GM12878 (cell line): Measurements from ENCODE around the gene GKN2. TPM values are rescaled to one million over a fixed set of nuclear protein-coding genes. Genes with fewer than 3 reads are reported as not detected.

Source experiments
- ATAC-seq: fragments of 200-7000 bp; cut with Tn5 transposase; 3 replicates; pipeline ENCODE4 v1.9.1; 2020; ENCODE audit warnings: mild to moderate bottlenecking, moderate library complexity
- BruUV-seq: library from RNA; stranded (reverse); fragments of 400-500 nt; replicated peaks from 2 replicates; lab custom pipeline; 2021; lab: Mats Ljungman, UMichigan
- CTCF ChIA-PET: fragments of 300-600 bp; sonication (Branson Sonifier 250); formaldehyde crosslinking; extraction: SDS; loops from one replicate; lab custom pipeline; 2021; ENCODE audit warnings: inconsistent platforms; lab: Yijun Ruan, JAX
- POLR2A ChIA-PET: fragments of 350-600 bp; formaldehyde crosslinking; extraction: SDS; loops from one replicate; lab custom pipeline; 2021; ENCODE audit warnings: inconsistent platforms; lab: Charles Lee
- RAD21 ChIA-PET: fragments of 300-600 bp; sonication (Branson Sonifier 250); formaldehyde crosslinking; loops from one replicate; lab custom pipeline; 2023; ENCODE audit warnings: antibody characterized with exemption; ENCODE audit not compliant: unreplicated experiment; lab: Charles Lee
- SMC1A ChIA-PET: fragments of 300-600 bp; sonication (Branson Sonifier 250); formaldehyde crosslinking; loops from one replicate; lab custom pipeline; 2023; ENCODE audit not compliant: unreplicated experiment, uncharacterized antibody; lab: Charles Lee
- DNase-seq: peaks from one replicate; pipeline ENCODE4 v3.0.0-alpha.2; 2011; ENCODE audit warnings: low read depth, low spot score
- FAIRE-seq: peaks from 3 replicates; lab custom pipeline; 2011; peaks lifted over from hg19 to GRCh38; lab: Jason Lieb, UNC
- H2AFZ ChIP-seq: 2 replicates; pipeline ENCODE4 v1.6.0; 2011; ENCODE audit warnings: low read depth, low read length, control low read depth; ENCODE audit not compliant: control insufficient read depth
- H3K27ac ChIP-seq: 2 replicates; pipeline ENCODE4 v1.5.1; 2011; ENCODE audit warnings: control low read depth; ENCODE audit not compliant: control insufficient read depth, insufficient read depth
- H3K27me3 ChIP-seq, 2 experiments: replicated peaks in 1 of 2; 2 replicates each; pipeline versions ENCODE4 v1.6.0 to v1.6.1; 2011; ENCODE audit warnings: low read length in 1 of 2; ENCODE audit not compliant: control insufficient read depth in 2 of 2, insufficient read depth in 2 of 2
- H3K36me3 ChIP-seq, 2 experiments: 2 replicates each; pipeline ENCODE4 v1.5.1; 2011; ENCODE audit warnings: low read length in 1 of 2; ENCODE audit not compliant: control insufficient read depth in 2 of 2, insufficient read depth in 2 of 2
- H3K4me1 ChIP-seq: 2 replicates; pipeline ENCODE4 v1.6.1; 2011; ENCODE audit warnings: mild to moderate bottlenecking, low read length, moderate library complexity, mixed read lengths; ENCODE audit not compliant: control insufficient read depth, insufficient read depth
- H3K4me2 ChIP-seq: 2 replicates; pipeline ENCODE4 v1.6.0; 2011; ENCODE audit warnings: control low read depth; ENCODE audit not compliant: control insufficient read depth, insufficient read depth
- H3K4me3 ChIP-seq: fragments of 200-600 bp; sonication (generic); 2 replicates; pipeline ENCODE4 v1.5.1; 2016
- H3K79me2 ChIP-seq: 2 replicates; pipeline ENCODE4 v1.6.0; 2011; ENCODE audit warnings: low read length; ENCODE audit not compliant: control insufficient read depth, insufficient read depth
- H3K9ac ChIP-seq: 2 replicates; pipeline ENCODE4 v1.8.0; 2011; ENCODE audit warnings: low read length, control low read depth, mixed read lengths; ENCODE audit not compliant: control insufficient read depth, insufficient read depth
- H3K9me3 ChIP-seq: replicated peaks from 3 replicates; pipeline ENCODE4 v1.5.1; 2011; ENCODE audit warnings: mild to moderate bottlenecking, low read length; ENCODE audit not compliant: control insufficient read depth, insufficient read depth
- H4K20me1 ChIP-seq: 2 replicates; pipeline ENCODE4 v1.6.0; 2011; ENCODE audit not compliant: control insufficient read depth, insufficient read depth
- CEBPB ChIP-seq, 2 experiments: fragments of 150-350 bp in 1 of 2; IDR thresholded peaks; 2 replicates each; pipeline ENCODE4 v1.6.1; 2012 to 2014; ENCODE audit warnings: low read depth in 2 of 2, low read length in 2 of 2, borderline replicate concordance in 1 of 2, inconsistent platforms in 1 of 2
- EP300 ChIP-seq, 2 experiments: fragments of 150-350 bp in 1 of 2; IDR thresholded peaks; 2 replicates each; pipeline ENCODE4 v1.6.1; 2011 to 2012; ENCODE audit warnings: low read depth in 2 of 2, low read length in 2 of 2, borderline replicate concordance in 1 of 2, improper control_type of control experiment in 1 of 2, inconsistent platforms in 1 of 2; ENCODE audit not compliant: control insufficient read depth in 1 of 2
- EZH2 ChIP-seq: IDR thresholded peaks from 2 replicates; pipeline ENCODE4 v1.6.1; 2012; ENCODE audit warnings: low read depth, mild to moderate bottlenecking, control low read depth, inconsistent platforms, low read length, borderline replicate concordance; ENCODE audit not compliant: control insufficient read depth
- IKZF2 ChIP-seq, 2 experiments: fragments of 450-650 bp; IDR thresholded peaks; 2 replicates each; pipeline ENCODE4 v1.6.1; 2017; ENCODE audit warnings: mild to moderate bottlenecking in 2 of 2, moderate library complexity in 2 of 2
- LARP7 ChIP-seq: fragments of 450-650 bp; IDR thresholded peaks from 2 replicates; pipeline ENCODE4 v1.6.1; 2017; ENCODE audit warnings: mild to moderate bottlenecking
- NFXL1 ChIP-seq: fragments of 450-650 bp; IDR thresholded peaks from 2 replicates; pipeline ENCODE4 v1.6.1; 2017; ENCODE audit warnings: antibody characterized with exemption, mild to moderate bottlenecking, borderline replicate concordance
- RAD21 ChIP-seq: IDR thresholded peaks from 2 replicates; pipeline ENCODE4 v1.6.1; 2011; ENCODE audit warnings: mild to moderate bottlenecking, low read depth, low read length, moderate library complexity; ENCODE audit not compliant: insufficient read depth
- RB1 ChIP-seq: fragments of 450-650 bp; formaldehyde crosslinking; IDR thresholded peaks from 2 replicates; pipeline ENCODE4 v1.6.1; 2017; ENCODE audit warnings: mild to moderate bottlenecking, borderline replicate concordance
- RCOR1 ChIP-seq: conservative IDR thresholded peaks from 2 replicates; pipeline ENCODE4 v1.6.1; 2012; ENCODE audit warnings: low read depth, low read length, improper control_type of control experiment
- in situ Hi-C: fragments of 300-500 bp; cut with MboI; formaldehyde crosslinking; loops from 9 replicates; pipeline ENCODE4 v1.14.3; 2018; ENCODE audit warnings: mixed read lengths
- intact Hi-C: fragments of 100-400 bp; cut with micrococcal nuclease; formaldehyde crosslinking; loops from one replicate; pipeline ENCODE4 v1.14.2; 2022; ENCODE audit not compliant: unreplicated experiment
- polyA plus RNA-seq, 11 experiments: library from polyadenylated mRNA; depleted of rRNA in 4 of 11; unstranded in 6 of 11; stranded (reverse) in 5 of 11; fragments of >200 nt; fragmentation: Nextera tagmentation in 4 of 11; fragmentation: Illumina TruSeq in 1 of 11; extraction: Ambion mirVana in 4 of 11; extraction: Trizol in 1 of 11; gene quantifications; 1 replicate in 1 of 11; 2 replicates in 10 of 11; pipeline versions ENCODE4 v1.2.1 to v1.2.3, GENCODE V29; 2011 to 2016; ENCODE audit warnings: inconsistent platforms in 2 of 11, missing spikeins in 2 of 11, low read depth in 1 of 11
- total RNA-seq, 4 experiments: library from RNA; depleted of rRNA in 3 of 4; stranded (reverse); fragments of >200 nt in 3 of 4; fragmentation: Illumina TruSeq in 1 of 4; extraction: Trizol in 1 of 4; gene quantifications; 2 replicates each; pipeline versions ENCODE4 v1.2.1 to v1.2.3, GENCODE V29; 2013 to 2021
- TF ChIP-seq, protein P1 (sequence below): IDR thresholded peaks from 2 replicates; pipeline ENCODE4 v1.6.1; 2011; ENCODE audit warnings: mild to moderate bottlenecking, low read depth, low read length, moderate library complexity; ENCODE audit not compliant: insufficient replicate concordance
- TF ChIP-seq, protein P2 (sequence below): IDR thresholded peaks from 2 replicates; pipeline ENCODE4 v1.6.1; 2012; ENCODE audit warnings: mild to moderate bottlenecking, low read depth, low read length
- TF ChIP-seq, protein P3 (sequence below): fragments of 450-650 bp; IDR thresholded peaks from 2 replicates; pipeline ENCODE4 v1.6.1; 2017; ENCODE audit warnings: mild to moderate bottlenecking, low read depth, inconsistent platforms; ENCODE audit not compliant: poor library complexity, severe bottlenecking

Gene GKN2
- total and polyA plus RNA-seq, 10 of the 15 experiments (the other 5 are each of a cell fraction or from before 2014, with no cell fraction given) = not detected

DNA sequence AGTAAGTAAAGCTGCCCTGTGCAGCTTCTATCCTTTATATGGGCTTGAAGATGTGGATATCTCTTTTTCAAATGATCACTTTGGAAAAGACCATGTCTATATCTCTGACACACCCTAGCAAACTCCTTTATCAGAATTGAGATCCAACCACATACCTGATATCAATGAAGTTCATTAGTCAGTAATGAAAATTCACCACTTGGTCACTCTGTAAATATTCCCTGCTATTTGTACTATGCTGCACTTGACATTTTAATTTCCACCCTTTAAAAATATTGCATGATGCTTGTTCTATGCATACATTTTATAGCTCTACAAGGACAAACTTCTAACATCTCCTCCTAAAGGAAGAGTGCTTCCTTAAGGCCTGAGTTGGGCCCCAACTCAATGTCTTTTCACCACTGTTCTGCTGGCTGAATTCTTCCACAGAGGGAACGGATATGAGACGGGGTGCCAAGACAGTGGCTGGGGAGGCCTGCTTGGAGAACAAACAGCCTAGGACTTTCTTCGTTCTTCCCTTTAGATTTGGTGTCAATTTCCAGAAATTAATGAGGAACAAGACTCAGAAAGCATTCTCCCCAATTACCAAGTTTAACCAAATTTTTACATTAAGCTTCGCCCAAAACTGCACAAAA lies at the start of gene GKN2 (continued):
- no peak for TF ChIP-seq EP300 (IDR thresholded peaks at IDR 0.05; ENCODE audit: borderline replicate concordance in 1 of 2, control insufficient read depth in 1 of 2, low read depth in 2 of 2, low read length in 2 of 2)
- TF ChIP-seq CEBPB (IDR thresholded peaks at IDR 0.05; ENCODE audit: borderline replicate concordance in 1 of 2, low read depth in 2 of 2, low read length in 2 of 2) = no peak
- no peak for TF ChIP-seq RAD21
- TF ChIP-seq, protein P1, sequence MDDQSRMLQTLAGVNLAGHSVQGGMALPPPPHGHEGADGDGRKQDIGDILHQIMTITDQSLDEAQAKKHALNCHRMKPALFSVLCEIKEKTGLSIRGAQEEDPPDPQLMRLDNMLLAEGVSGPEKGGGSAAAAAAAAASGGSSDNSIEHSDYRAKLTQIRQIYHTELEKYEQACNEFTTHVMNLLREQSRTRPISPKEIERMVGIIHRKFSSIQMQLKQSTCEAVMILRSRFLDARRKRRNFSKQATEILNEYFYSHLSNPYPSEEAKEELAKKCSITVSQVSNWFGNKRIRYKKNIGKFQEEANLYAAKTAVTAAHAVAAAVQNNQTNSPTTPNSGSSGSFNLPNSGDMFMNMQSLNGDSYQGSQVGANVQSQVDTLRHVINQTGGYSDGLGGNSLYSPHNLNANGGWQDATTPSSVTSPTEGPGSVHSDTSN = no peak
- TF ChIP-seq RCOR1 = no peak

DNA sequence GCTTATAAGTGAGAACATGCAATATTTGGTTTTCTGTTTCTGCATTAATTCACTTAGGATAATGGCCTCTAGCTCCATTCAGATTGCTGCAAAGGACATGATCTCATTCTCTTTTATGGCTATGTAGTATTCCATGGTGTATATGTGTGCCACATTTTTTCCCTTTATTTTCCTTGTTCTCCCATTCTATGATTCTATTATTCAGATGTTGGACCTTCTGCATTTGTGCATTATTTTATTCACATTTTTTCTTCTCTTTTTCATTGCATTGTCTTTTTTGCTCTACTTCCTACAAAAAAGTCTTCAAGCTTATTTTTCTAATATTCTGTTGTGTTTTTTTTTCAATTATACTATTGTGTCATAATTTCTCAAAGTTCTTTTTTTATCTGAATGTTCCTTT lies 49.2 kb upstream of the GKN2 start:
- BruUV-seq = no TSS peak
- no peaks in the 10 kb centered on the region for H3K9me3 ChIP-seq
- H3K4me2 ChIP-seq = no peak overlapping the region
- no peak for FAIRE-seq
- POLR2A ChIA-PET = no interaction called here
- no peaks in the 10 kb centered on the region for H3K79me2 ChIP-seq
- intact Hi-C loops (no loop called here), in situ Hi-C loops (loop anchor here (25.0 kb wide), 1 partner anchor 710 kb away; no protein-coding TSS in a partner anchor)
- no peaks in the 10 kb centered on the region for H3K4me1 ChIP-seq
- ATAC-seq = no peak
- no peak overlapping the region for H3K27ac ChIP-seq
- H3K9ac ChIP-seq = no peak overlapping the region
- H3K36me3 ChIP-seq = no peaks in the 10 kb centered on the region
- no peaks in the 10 kb centered on the region; a peak in 1 of 4 replicates for H3K27me3 ChIP-seq
- DNase-seq = no peak
- no peaks in the 10 kb centered on the region for H4K20me1 ChIP-seq
- H3K4me3 ChIP-seq = no peak overlapping the region
- RAD21 ChIA-PET = no interaction called here
- SMC1A ChIA-PET = interaction anchor here (1.1 kb wide), 1 partner anchor 138 kb away, joined by 3 read pairs; no protein-coding TSS in a partner anchor
- H2AFZ ChIP-seq = no peak overlapping the region
- CTCF ChIA-PET = interaction anchor here (1.5 kb wide), 1 partner anchor 9 kb away, joined by 4 read pairs; no protein-coding TSS in a partner anchor
- TF ChIP-seq CEBPB (IDR thresholded peaks at IDR 0.05; ENCODE audit: borderline replicate concordance in 1 of 2, low read depth in 2 of 2, low read length in 2 of 2) (no peak), EZH2 (no peak), IKZF2 (IDR thresholded peaks at IDR 0.05) (no peak), RB1 (no peak), LARP7 (no peak), NFXL1 (no peak)
- TF ChIP-seq, protein P2, sequence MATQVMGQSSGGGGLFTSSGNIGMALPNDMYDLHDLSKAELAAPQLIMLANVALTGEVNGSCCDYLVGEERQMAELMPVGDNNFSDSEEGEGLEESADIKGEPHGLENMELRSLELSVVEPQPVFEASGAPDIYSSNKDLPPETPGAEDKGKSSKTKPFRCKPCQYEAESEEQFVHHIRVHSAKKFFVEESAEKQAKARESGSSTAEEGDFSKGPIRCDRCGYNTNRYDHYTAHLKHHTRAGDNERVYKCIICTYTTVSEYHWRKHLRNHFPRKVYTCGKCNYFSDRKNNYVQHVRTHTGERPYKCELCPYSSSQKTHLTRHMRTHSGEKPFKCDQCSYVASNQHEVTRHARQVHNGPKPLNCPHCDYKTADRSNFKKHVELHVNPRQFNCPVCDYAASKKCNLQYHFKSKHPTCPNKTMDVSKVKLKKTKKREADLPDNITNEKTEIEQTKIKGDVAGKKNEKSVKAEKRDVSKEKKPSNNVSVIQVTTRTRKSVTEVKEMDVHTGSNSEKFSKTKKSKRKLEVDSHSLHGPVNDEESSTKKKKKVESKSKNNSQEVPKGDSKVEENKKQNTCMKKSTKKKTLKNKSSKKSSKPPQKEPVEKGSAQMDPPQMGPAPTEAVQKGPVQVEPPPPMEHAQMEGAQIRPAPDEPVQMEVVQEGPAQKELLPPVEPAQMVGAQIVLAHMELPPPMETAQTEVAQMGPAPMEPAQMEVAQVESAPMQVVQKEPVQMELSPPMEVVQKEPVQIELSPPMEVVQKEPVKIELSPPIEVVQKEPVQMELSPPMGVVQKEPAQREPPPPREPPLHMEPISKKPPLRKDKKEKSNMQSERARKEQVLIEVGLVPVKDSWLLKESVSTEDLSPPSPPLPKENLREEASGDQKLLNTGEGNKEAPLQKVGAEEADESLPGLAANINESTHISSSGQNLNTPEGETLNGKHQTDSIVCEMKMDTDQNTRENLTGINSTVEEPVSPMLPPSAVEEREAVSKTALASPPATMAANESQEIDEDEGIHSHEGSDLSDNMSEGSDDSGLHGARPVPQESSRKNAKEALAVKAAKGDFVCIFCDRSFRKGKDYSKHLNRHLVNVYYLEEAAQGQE = no peak
- TF ChIP-seq, protein P3, sequence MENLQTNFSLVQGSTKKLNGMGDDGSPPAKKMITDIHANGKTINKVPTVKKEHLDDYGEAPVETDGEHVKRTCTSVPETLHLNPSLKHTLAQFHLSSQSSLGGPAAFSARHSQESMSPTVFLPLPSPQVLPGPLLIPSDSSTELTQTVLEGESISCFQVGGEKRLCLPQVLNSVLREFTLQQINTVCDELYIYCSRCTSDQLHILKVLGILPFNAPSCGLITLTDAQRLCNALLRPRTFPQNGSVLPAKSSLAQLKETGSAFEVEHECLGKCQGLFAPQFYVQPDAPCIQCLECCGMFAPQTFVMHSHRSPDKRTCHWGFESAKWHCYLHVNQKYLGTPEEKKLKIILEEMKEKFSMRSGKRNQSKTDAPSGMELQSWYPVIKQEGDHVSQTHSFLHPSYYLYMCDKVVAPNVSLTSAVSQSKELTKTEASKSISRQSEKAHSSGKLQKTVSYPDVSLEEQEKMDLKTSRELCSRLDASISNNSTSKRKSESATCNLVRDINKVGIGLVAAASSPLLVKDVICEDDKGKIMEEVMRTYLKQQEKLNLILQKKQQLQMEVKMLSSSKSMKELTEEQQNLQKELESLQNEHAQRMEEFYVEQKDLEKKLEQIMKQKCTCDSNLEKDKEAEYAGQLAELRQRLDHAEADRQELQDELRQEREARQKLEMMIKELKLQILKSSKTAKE = no peak
